Activated CD4-positive, CD25-positive, alpha-beta regulatory T cell treated with anti-CD3 and anti-CD28 coated beads, Interleukin-2, amount 50 U/mL, for 16 hours (primary cell): Measurements from ENCODE around the gene DHCR24.

Experiments used
- DNase-seq: peaks from one replicate; pipeline ENCODE4 v3.0.0-alpha.2; 2020; ENCODE audit warnings: low read depth, low spot score

DHCR24 gene

DNA sequence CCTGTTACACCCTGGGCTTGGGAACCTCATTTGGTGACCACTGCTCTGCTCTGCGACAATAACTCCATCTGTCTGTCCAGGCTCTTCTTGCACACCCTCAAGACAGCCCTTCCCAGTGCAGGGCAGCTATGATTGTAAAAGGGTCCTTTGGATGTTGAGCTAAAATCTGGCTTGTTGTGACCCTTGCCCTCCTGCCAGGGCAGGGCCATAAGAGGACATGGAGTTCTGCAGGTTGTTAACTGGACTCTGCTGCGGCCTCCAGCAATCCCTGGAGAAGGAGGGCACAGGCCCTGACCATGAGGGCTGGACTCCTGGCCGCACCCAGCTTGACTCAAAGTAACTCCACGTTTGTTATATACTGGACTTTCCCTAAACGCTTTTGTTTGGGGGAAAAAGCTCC lies 41.2 kb downstream of the DHCR24 start:
- DNase-seq, result no peak

DNA sequence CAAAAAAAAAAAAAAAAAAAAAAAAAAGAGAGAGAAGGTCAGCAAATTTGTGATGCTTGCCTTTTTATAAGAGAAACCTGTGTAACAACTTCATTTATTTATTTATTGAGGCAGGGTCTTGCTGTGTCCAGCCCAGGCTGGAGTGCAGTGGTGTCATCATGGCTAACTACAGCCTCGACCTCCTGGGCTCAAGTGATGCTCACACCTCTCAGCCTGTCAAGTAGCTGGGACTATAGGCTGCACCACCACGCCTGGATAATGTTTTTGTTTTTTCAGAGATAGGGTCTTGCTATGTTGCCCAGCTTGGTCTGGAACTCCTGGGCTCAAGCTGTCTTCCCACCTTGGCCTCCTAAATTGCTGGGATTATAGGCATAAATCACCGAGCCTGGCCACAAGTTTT lies 42.4 kb downstream of the DHCR24 start:
- no peak for DNase-seq

DNA sequence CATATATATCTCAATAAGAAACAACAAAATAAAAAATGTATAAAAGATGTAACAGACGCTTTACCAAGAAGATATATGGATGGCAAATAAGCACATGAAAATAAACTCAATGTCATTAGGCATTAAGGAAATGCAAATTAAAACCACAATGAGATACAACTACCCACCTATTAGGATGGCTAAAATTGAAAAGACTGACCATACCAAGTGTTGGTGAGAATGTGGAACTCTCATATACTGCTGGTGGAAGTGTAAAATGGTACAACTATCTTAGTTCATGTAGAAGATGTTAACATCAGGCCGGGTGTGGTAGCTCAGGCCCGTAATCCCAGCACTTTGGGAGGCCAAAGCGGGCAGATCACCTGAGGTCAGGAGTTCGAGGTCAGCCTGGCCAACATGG lies 43.5 kb downstream of the DHCR24 start:
- no peak for DNase-seq

DNA sequence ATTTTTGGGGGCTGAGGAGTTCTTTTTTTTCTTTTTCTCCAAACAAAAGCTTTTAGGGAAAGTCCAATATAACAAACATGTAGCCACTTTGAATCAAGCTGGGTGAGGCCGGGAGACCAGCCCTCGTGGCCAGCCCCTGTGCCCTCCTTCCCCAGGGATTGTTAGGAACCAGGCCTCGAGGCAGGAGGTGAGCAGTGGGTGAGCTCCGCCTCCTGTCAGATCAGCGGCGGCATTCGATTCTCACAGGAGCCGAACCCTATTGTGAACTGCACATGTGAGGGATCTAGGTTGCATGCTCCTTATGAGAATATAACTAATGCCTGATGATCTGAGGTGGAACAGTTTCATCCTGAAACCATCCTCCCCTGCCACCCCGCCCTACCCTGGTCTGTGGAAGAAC lies 44.0 kb downstream of the DHCR24 start:
- DNase-seq, result no peak

DNA sequence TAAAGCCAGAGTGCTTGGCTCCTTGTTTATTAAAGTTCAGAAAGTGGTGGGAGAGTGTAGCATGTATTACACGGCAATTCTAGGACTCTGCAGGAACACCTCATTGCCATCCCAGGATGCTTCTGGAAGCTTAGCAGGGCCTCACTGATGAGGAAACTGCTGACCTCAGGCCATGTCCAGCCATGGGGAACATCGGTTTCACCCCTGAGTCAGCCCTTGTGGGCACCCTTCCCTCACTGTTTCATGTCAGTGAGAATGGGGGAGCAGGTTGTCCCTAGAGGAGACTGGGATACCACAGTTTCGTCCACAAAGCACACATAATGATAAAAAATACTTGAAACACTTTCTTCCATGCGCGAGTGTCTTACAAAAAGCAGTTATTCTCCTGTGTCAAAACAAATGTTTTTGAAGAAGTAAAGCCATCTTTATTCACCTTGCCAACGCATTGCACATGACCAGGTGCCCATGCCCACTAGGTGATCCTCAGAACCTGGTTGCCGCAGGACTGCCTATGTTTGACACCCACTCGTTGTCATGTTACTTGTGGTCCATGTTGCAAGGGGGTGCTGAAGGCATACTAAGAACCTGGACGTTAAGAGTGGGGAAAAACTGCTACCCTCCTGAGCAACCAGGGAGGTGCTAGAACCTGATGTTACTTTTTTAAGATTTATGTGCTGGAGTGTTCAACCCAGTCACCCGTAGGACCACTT lies 44.6 kb downstream of the DHCR24 start:
- no peak for DNase-seq

DNA sequence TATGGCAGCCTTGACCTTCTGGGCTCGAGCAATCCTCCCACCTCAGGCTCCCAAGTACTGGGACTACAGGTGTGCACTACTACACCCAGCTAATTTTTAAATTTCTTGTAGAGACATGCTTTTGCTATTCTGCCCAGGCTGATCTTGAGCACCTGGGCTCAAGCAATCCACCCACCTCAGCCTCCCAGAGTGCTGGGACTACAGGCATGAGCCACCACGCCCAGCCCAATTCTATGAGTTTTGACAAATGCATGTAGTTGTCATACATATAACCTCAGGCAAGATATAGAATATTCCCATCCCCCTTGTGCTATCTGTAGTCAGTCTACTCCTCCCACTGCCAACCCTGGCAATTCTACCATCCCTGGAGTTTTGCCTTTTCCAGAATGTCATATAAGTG lies 47.2 kb downstream of the DHCR24 start:
- DNase-seq, result no peak

DNA sequence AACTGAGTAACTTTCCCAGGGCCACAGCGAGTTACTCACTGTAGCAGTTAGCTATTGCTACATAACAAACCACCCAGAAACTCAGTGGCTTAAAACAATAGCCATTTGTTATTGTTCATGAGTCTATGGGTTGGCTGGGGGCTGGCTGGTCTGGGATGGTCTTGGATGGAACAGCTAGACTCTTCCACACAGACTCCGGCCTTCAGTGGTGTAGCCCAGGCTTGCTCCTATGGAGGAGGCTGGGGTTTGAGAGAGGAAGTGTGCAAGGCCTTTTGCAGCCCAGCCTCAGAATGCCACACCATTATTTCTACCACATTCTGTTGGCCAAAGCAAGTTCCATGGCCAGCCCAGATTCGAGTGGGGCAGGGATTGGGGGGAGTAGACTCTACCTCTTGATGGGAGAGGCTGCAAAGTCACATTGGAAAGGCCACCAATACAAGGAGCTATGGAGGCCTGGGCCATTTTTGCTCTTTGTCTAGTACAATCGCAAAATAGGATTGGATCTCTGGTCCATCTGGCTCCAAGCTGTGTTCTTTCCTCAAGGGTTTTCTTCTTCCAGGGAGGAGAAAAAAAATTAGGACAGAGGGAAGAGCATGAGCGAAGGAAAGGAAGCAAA lies 48.3 kb downstream of the DHCR24 start:
- DNase-seq, result no peak

DNA sequence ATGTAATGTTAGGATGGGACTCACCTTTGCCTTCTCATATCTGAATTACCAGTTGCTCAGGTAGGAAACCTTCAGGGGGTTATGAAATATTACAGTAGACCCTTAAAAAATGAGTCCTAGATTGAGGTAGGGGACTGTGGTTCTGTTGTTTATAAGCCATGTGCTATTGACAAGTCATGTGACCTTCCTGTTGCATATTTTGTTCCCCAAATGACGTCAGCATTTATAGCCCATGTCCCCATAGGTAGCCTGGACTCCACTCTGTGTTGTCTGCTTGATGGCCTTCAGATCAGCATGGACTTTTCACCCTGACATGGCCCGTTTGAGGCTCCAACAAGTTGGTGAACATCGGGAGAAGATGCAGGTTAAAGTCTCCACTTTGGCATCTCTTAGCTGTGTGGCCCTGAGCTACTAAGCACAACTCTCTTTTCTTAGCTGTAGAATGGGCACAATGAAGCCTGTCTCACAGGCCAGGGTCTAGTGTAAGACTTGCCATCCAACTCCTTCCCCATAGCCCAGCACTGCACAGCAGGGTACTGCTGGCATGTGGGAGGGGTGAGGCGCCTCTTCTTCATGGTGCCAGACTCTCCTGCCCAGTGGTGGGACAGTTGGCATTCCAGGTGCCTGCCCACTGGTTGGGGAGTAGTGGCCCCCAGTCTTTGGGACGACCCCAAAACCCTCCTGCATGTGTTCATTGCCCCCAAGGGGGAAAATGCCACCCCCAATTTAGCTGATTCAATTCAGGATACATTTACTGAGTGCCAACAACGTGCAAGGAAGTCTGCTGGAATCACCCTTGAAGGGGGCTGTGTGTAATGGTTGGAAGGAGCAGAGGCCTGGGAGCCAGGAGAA lies 49.8 kb downstream of the DHCR24 start:
- DNase-seq, result no peak

DNA sequence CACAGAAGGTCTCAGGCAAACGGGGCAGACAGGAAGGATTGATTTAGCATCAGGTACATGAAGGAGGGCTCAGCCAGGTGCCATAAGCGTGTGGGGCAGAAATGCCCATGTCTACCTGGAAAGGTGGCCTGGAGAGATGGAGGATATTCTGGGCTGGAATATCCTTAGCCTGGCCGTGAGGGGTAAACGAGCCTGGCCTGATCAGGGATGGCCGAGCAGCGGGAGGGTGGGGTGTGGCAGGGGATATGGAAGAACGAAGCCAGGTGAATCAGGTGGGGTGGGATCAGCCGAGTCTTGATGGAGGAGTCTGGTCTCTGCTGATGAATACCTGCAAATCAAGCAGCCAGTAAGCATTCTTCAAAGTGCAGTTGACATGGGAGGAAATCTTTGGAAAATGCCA lies 50.4 kb downstream of the DHCR24 start:
- DNase-seq, result no peak

DNA sequence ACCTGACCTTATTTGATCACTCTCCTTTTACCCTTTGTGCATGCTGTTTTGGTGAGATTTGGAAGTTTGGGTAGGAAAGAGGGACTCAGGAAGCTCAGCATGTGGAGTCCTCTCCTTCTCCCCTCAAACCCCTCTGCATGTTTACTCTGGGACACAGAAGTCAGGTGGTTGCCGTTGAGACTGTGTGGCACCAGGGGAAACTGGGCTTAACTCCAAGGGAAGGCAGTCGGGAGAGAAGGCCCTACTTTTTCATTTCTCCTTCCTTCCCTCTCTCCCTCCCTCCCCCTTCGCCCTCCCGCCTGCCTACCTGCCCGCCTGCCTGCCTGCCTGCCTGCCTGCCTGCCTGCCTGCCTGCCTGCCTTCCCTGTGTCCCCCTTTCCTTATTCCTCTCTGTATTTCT lies 51.0 kb downstream of the DHCR24 start:
- no peak for DNase-seq

DNA sequence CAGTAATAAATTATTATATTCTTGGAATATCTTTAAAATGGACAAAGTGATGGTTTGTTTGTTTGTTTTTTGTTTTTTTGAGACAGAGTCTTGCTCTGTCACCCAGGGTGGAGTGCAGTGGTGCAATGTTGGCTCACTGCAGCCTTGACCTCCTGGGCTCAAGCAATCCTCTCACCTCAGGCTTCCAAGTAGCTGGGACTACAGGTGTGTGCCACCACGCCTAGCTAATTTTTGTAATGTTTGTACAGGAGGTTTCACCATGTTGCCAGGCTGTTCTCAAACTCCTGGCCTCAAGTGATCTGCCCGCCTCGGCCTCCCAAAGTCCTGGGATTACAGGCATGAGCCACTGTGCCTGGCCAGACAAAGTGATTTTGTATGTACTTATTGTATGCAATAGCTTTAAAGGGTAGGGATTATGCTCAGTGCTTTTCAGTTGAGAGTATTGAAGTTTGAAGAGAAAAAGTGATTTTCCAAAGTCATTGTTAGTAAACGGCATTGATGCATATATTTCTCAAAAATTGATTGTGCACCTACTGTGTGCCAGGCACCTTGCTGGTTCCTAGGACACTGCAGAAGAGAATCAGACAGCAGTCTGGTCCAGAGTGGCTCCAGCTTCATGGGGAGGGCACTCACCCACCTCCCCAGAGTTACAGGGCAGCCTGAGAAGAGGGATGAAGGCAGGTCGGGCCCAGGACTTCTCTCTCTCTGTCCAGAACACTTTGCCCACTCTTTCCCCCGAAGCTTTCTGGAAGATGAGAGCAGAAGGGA lies 51.7 kb downstream of the DHCR24 start:
- DNase-seq, result no peak

DNA sequence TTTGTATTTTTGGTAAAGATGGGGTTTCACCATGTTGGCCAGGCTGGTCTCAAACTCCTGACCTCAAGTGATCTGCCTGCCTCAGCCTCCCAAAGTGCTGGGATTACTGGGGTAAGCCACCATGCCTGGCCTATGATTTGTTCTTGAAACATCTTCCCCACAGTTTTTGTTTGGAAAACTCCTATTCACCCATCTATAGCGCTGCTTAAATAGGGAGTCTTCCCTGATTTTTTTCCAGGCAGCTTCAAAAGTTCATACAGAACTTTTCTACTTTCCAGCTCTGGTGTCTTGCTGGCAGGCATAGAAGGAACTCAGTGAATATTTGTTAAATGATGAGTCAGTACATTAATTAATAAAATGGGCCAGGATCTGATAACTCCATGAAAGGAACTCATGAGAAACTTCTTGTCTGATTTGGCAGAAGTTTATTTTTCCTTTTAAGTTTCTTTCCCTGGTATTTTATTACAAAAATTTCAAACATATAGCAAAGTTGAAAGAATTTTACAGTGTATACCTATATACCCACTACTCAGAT lies 52.9 kb downstream of the DHCR24 start:
- DNase-seq, result no peak

DNA sequence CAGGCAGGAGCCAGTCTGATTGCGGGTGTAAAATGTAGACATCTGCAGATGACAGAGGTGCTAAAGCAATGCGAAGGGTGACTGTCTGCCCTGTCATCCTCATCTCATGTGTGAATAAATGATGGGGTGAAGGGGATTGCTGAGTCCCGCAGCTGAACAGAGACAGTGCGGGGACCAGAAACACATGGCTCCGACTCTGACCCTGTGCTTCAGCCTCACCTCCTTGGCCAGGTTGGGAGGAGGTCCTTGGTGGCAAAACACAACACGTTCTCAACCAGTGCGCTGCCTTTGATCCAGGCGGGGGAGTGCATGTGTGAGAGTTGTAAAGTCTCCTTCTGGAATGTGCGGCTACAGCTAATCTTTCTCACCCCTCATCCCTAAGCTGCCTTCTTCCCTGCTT lies 53.9 kb downstream of the DHCR24 start:
- no peak for DNase-seq

DNA sequence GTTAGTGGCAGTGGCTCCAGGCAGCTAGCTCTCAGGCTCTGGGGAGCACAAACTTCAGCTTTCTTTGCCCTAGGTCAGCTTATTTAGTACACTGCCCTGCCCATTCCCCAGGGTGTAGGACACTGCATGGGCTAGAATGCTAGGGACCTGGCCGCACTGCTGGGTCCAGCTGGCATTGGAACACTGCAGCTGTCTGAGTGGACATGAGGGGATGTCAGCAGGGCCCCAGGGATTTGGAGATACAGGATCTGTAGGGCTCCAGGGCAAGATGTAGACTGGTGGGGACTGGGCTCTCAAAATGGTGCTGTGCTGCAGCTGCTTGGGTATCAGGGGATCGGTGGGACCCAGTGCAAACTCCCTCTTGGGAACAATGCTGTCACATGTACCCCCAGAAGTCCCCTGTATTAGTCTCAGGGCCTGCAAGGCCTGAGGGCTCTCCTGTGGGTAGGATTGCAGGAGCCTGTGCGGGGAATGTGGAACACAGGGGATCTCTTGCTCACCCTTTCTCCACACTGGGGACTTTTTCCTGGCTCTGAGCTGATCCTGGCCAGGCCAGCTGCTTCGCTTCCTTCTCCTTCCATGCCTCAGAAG lies 60.7 kb downstream of the DHCR24 start:
- no peak for DNase-seq

DNA sequence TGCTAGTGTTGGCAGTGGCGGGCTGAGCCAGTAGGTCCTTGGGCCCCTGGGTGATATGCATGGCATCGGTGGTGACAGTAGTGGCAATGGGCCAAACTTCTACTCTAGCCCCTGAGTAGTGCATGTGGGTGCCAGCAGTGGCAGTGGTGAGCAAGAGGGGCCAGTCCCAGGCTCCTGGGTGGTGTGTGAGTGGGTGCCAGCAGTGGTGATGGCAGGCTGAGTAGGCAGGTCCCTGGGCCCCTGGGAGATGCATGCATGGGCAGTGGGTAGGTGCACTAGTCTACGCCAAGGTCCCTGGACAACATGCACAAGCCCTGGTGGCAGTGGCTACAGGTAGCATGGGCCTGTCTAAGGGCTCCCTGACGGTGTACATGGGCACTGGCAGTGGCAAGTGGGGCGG lies 61.3 kb downstream of the DHCR24 start:
- DNase-seq, result no peak

DNA sequence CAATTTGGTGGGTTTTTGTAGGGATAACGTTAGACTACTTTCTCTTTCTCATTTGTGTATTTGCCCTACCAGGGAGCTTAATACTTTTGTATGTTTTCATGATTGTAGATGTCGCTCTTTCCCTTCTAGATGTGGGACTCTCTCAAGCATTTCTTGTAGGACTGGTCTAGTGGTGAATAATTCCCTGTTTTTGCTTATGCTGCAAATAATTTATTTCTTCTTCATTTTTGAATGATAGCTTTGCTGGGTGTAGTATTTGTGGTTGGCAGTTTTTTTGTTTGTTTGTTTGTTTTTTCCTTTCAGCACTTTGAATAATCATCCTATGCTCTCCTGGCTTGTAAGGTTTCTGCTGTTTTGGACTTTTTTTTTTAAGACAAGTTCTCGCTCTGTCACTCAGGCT lies 63.3 kb downstream of the DHCR24 start:
- DNase-seq, result no peak

DNA sequence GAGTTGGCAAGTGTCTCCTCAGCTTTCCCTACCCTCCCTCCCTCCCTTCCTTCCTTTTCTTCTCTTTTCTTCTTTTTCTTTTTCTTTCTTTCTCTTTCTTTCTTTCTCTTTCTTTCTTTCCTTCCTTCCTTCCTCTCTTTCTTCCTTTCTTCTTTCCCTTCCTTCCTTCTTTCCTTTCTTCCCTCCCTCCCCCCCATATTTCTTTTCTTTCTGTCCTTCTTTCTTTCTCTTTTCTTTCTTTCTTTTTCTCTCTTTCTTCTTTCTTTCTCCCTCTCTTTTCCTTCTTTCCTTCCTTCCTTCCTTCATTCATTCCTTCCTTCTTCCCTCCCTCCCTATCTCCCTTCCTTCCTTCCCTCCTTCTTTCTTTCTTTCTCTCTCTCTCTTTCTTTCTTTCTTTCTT lies 67.3 kb downstream of the DHCR24 start:
- no peak for DNase-seq

DNA sequence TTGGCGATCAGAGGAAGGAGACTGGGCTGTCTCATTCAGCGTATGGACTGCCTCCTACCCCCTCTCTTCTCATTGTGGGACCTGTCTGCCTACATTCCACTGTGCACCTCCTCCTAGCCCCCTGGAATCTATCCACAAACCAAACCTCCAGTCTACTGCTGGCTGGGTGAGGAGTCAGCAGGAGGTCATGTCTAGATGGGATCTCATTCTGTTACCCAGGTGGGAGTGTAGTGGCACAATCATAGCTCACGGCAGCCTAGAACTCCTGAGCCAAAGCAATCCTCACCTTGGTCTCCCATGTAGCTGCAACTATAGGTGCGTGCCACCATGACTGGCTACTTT lies 67.8 kb downstream of the DHCR24 start:
- no peak for DNase-seq

DNA sequence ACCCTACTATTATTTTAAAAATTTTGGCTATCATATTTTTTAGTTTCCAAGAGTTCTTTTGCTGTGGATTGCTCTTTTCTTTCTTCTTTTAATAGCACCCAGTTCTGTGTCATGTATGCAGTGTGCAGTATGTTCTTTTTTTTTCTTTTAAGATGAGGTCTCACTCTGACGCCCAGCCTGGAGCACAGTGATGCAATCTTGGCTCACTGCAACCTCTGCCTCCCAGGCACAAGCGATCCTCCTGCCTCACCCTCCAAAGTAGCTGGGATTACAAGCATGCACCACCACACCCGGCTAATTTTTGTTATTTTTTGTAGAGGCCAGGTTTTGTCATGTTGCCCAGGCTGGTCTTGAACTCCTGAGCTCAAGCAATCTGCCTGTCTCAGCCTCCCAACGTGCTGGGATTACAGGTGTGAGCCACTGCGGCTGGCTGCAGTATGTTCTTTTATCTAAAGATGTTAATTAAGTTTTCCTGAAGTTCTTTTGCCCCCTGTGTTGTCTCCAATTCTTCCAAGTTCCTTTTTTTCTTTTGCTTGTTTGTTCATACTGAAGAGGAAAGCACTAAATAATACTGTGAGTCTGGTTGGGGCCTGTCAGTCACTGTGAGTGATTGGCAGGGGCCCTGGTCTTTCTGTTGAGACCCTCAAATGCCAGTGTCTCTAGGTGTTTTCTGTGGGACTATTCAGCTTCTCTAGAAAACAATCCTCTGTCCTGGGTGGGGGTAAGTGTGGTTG lies 68.4 kb downstream of the DHCR24 start:
- no peak for DNase-seq

DNA sequence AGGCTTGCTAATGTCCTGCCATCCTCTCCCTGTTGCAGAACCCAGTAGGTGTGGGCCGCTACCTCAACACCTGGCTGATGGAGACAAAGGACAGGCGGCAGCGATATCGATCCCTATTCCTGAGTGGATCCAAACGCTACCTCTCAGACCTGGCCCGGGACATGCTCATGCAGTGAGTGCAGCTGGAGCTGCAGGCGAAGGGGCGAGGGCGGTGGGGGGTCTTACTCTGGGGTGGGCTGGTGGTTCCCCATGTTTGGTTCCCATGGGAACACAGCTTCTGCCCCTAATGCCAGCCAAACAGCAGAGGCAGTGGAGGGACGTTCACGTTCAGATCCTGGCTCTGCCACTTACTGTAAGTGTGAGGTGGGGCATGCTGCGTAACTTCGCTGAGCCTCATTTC lies 70.0 kb downstream of the DHCR24 start:
- DNase-seq, result no peak

DNA sequence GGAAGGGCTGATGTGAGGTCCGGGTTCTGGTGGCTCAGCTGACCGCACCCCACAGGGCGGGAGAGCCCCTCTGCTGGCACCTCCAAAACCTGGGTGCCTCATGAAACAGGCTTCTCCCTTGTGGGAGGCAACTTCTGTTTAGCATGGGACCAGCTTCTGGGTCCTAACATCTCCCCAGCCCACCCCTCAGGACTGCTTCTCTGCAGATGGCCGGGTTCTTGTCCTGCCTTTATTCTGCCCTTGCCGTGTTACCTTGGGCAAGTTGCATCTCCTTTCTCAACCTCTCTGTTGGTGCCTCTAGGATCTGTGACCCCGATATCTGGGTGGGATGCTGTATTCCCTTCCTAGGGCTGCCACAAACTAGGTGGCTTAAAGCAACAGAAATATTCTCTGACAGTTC lies 70.9 kb downstream of the DHCR24 start:
- no peak for DNase-seq
